Measurements from ENCODE around the gene AIMP2.

- TF ChIP-seq EZH2 (IDR thresholded peaks at IDR 0.05; ENCODE audit: low read depth, low read length, severe bottlenecking) (no peak), POLR2AphosphoS5 (IDR thresholded peaks at IDR 0.05; ENCODE audit: low read depth, low read length) (no peak), CBX5 (IDR thresholded peaks at IDR 0.05; ENCODE audit: low read depth, low read length) (no peak), SUZ12 (IDR thresholded peaks at IDR 0.05; ENCODE audit: low read length) (no peak), CHD2 (IDR thresholded peaks at IDR 0.05; ENCODE audit: low read length) (no peak), CHD1 (IDR thresholded peaks at IDR 0.05; ENCODE audit: low read depth, low read length) (no peak), SP2 (IDR thresholded peaks at IDR 0.05; ENCODE audit: low read length) (no peak), TAF1 (IDR thresholded peaks at IDR 0.05; ENCODE audit: low read depth, low read length) (no peak), RXRA (IDR thresholded peaks at IDR 0.05; ENCODE audit: insufficient read depth, low read depth, low read length) (no peak)
- TF ChIP-seq, protein P1, sequence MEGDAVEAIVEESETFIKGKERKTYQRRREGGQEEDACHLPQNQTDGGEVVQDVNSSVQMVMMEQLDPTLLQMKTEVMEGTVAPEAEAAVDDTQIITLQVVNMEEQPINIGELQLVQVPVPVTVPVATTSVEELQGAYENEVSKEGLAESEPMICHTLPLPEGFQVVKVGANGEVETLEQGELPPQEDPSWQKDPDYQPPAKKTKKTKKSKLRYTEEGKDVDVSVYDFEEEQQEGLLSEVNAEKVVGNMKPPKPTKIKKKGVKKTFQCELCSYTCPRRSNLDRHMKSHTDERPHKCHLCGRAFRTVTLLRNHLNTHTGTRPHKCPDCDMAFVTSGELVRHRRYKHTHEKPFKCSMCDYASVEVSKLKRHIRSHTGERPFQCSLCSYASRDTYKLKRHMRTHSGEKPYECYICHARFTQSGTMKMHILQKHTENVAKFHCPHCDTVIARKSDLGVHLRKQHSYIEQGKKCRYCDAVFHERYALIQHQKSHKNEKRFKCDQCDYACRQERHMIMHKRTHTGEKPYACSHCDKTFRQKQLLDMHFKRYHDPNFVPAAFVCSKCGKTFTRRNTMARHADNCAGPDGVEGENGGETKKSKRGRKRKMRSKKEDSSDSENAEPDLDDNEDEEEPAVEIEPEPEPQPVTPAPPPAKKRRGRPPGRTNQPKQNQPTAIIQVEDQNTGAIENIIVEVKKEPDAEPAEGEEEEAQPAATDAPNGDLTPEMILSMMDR (IDR thresholded peaks at IDR 0.05; ENCODE audit: control extremely low read depth in 1 of 3, insufficient read depth in 1 of 3, low read depth in 1 of 3, low read length in 3 of 3) = no peak
- TF ChIP-seq, protein P2, sequence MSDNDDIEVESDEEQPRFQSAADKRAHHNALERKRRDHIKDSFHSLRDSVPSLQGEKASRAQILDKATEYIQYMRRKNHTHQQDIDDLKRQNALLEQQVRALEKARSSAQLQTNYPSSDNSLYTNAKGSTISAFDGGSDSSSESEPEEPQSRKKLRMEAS (IDR thresholded peaks at IDR 0.05) = no peak
Measured at GRCh38 chr7:6028563-6028962, 19.5 kb downstream of the AIMP2 start.

All from H1 (cell line).